ENCODE results near the gene EFCAB14. TPM values are rescaled to one million over a fixed set of nuclear protein-coding genes. Genes with fewer than 3 reads are reported as not detected.

Gene EFCAB14
- total and polyA plus RNA-seq, 2 donors (not counting 3 experiments of a cell fraction or from before 2014, with no cell fraction given), result 30.0 to 81.7 TPM

- no peak overlapping the region for H3K27ac ChIP-seq (ENCODE audit: insufficient read depth, low read depth, low read length)
- TF ChIP-seq POLR2AphosphoS5 (IDR thresholded peaks at IDR 0.05; ENCODE audit: insufficient read depth, low read depth, low read length) (no peak), MAX (IDR thresholded peaks at IDR 0.05; ENCODE audit: insufficient read depth, insufficient read length) (no peak), POLR2A (IDR thresholded peaks at IDR 0.05; ENCODE audit: low read depth, low read length) (no peak), FOS (IDR thresholded peaks at IDR 0.05; ENCODE audit: borderline replicate concordance, insufficient read depth, low read length) (no peak), CTCF (IDR thresholded peaks at IDR 0.05; ENCODE audit: extremely low read depth in 1 of 2, insufficient read depth in 1 of 2, low read depth in 1 of 2, low read length in 2 of 2) (no peak), EZH2 (IDR thresholded peaks at IDR 0.05; ENCODE audit: borderline replicate concordance, low read depth, low read length, severe bottlenecking) (no peak), JUN (IDR thresholded peaks at IDR 0.05; ENCODE audit: borderline replicate concordance, insufficient read depth, insufficient read length, low read depth) (no peak), GATA2 (IDR thresholded peaks at IDR 0.05; ENCODE audit: insufficient read depth, insufficient read length, low read depth, low read length) (no peak), MYC (IDR thresholded peaks at IDR 0.05; ENCODE audit: low read depth, low read length) (no peak)
- intact Hi-C loops (cut with micrococcal nuclease) (no loop called here), dilution Hi-C loops (cut with MboI; ENCODE audit: extremely low pct_ligation_motif_present, low sequenced_read_pairs) (no loop called here)
- DNase-seq (ENCODE audit: low read depth, low spot score) (no peak), FAIRE-seq (no peak)
- no peaks in the 10 kb centered on the region for H3K27me3 ChIP-seq (ENCODE audit: control insufficient read depth in 2 of 2, insufficient read depth in 2 of 2, low read length in 2 of 2)
- CTCF ChIA-PET, result no interaction called here
- peaks cover 14% of the 10 kb centered on the region for H4K20me1 ChIP-seq (replicated peaks; ENCODE audit: control insufficient read depth, extremely low read depth, insufficient read depth, low read length)
- BruUV-seq (replicated peaks), result no TSS peak
- H3K9me1 ChIP-seq (replicated peaks; ENCODE audit: control insufficient read depth, extremely low read depth, insufficient read depth, low read length), result no peaks in the 10 kb centered on the region
- peaks cover 14 to 25% of the 10 kb centered on the region in 2 experiments for H3K36me3 ChIP-seq (ENCODE audit: control insufficient read depth in 2 of 2, extremely low read depth in 1 of 2, insufficient read depth in 2 of 2, low read length in 2 of 2)
- no peak overlapping the region for H3K9ac ChIP-seq (replicated peaks; ENCODE audit: extremely low read depth, insufficient read depth, low read length)
- H2AFZ ChIP-seq (ENCODE audit: low read depth, low read length), result no peak overlapping the region
- no peaks in the 10 kb centered on the region for H3K79me2 ChIP-seq (ENCODE audit: control insufficient read depth, insufficient read depth, low read length)
- POLR2A ChIA-PET, result no interaction called here
- peaks cover 25% of the 10 kb centered on the region for H3K4me1 ChIP-seq (ENCODE audit: control insufficient read depth, extremely low read depth, insufficient read depth, low read length)
- H3K4me2 ChIP-seq (ENCODE audit: insufficient read depth, low read length), result no peak overlapping the region
- H3K9me3 ChIP-seq (replicated peaks; ENCODE audit: control insufficient read depth, insufficient read depth, low read length), result no peaks in the 10 kb centered on the region
- H3K4me3 ChIP-seq (replicated peaks in 1 of 3; ENCODE audit: insufficient read depth in 1 of 3, low read depth in 1 of 3, low read length in 3 of 3), result no peak overlapping the region
Measured at GRCh38 chr1:46691997-46692790, 26.7 kb downstream of the EFCAB14 start.

All from endothelial cell of umbilical vein (primary cell).